Peyer's patch (tissue), 4 donors: Measurements from ENCODE around the gene SEPTIN5. TPM values are rescaled to one million over a fixed set of nuclear protein-coding genes. Genes with fewer than 3 reads are reported as not detected.

Experiments used
- DNase-seq, 3 donors: peaks; one replicate each; pipeline ENCODE4 v3.0.0-alpha.2; 2017 to 2019
- H3K27ac ChIP-seq, 4 donors: fragments of 200-600 bp; sonication (generic); one replicate each; pipeline ENCODE4 v1.5.1; 2016 to 2019
- H3K27me3 ChIP-seq, 2 donors: fragments of 200-600 bp; sonication (generic); one replicate each; pipeline ENCODE4 v1.5.1; 2019
- H3K36me3 ChIP-seq, 3 donors: fragments of 200-600 bp; sonication (generic); one replicate each; pipeline ENCODE4 v1.5.1; 2016 to 2019
- H3K4me1 ChIP-seq, 4 donors: fragments of 200-600 bp; sonication (generic); one replicate each; pipeline ENCODE4 v1.5.1; 2016 to 2019
- H3K4me3 ChIP-seq, 4 donors: fragments of 200-600 bp; sonication (generic); 1 replicate in 3 of 4; 2 replicates in 1 of 4; pipeline ENCODE4 v1.5.1; 2016 to 2019; ENCODE audit warnings: mild to moderate bottlenecking in 1 of 4
- H3K9me3 ChIP-seq, 4 donors: fragments of 200-600 bp; sonication (generic); one replicate each; pipeline ENCODE4 v1.5.1; 2016 to 2019; ENCODE audit warnings: mild to moderate bottlenecking in 1 of 4
- POLR2A ChIP-seq, 2 donors: fragments of 450-650 bp; IDR thresholded peaks; one replicate each; pipeline ENCODE4 v1.5.1; 2017; ENCODE audit warnings: antibody characterized with exemption in 2 of 2, mild to moderate bottlenecking in 2 of 2, moderate library complexity in 2 of 2
- total RNA-seq, 4 donors: library from RNA; depleted of rRNA; stranded (reverse); fragments of >200 nt; gene quantifications; one replicate each; pipeline ENCODE4 v1.1.0, GENCODE V29; 2016
- TF ChIP-seq, protein P1 (sequence below), 6 experiments: fragments of 450-650 bp in 4 of 6; fragments of 200-600 bp in 2 of 6; sonication (generic) in 1 of 6; IDR thresholded peaks; one replicate each; pipeline ENCODE4 v1.5.1; 2017 to 2019; ENCODE audit warnings: antibody characterized with exemption in 6 of 6, mild to moderate bottlenecking in 3 of 6, moderate library complexity in 1 of 6

The SEPTIN5 gene
- total RNA-seq, 4 donors from 2014 or later, result 2.8 to 20.6 (median 5.0) TPM

DNA sequence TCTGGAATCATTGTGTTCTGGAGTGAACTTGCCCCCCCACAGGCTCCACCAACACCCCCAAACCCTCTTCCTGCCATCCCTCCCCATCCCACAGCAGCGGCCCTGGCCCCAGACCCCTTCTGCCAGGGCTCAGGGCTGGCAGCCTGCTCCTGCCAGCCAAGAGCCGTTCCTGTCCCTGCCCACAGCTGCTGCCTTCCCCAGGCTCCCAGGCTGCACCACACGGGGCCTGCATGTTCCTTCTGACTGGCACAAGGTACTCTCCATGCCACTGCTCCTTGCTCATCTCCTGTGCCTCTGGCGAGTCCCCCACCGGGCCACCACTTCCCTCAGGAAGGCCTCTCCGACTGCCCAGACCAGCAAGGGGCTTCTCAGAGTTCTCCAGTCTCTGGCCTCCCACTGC, 14.0 kb downstream of the SEPTIN5 start:
- no peak overlapping the region for H3K27ac ChIP-seq
- H3K36me3 ChIP-seq, result no peaks in the 10 kb centered on the region
- no peak overlapping the region for H3K4me3 ChIP-seq
- H3K27me3 ChIP-seq, result peaks cover 0 to 10% of the 10 kb centered on the region in 2 donors
- no peaks in the 10 kb centered on the region for H3K9me3 ChIP-seq
- TF ChIP-seq, protein P1, sequence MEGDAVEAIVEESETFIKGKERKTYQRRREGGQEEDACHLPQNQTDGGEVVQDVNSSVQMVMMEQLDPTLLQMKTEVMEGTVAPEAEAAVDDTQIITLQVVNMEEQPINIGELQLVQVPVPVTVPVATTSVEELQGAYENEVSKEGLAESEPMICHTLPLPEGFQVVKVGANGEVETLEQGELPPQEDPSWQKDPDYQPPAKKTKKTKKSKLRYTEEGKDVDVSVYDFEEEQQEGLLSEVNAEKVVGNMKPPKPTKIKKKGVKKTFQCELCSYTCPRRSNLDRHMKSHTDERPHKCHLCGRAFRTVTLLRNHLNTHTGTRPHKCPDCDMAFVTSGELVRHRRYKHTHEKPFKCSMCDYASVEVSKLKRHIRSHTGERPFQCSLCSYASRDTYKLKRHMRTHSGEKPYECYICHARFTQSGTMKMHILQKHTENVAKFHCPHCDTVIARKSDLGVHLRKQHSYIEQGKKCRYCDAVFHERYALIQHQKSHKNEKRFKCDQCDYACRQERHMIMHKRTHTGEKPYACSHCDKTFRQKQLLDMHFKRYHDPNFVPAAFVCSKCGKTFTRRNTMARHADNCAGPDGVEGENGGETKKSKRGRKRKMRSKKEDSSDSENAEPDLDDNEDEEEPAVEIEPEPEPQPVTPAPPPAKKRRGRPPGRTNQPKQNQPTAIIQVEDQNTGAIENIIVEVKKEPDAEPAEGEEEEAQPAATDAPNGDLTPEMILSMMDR (IDR thresholded peaks at IDR 0.05), result no peak
- no peak for TF ChIP-seq POLR2A (IDR thresholded peaks at IDR 0.05)
- DNase-seq, result no peak
- peaks cover 0 to 12% (median 5%) of the 10 kb centered on the region in 4 donors for H3K4me1 ChIP-seq

DNA sequence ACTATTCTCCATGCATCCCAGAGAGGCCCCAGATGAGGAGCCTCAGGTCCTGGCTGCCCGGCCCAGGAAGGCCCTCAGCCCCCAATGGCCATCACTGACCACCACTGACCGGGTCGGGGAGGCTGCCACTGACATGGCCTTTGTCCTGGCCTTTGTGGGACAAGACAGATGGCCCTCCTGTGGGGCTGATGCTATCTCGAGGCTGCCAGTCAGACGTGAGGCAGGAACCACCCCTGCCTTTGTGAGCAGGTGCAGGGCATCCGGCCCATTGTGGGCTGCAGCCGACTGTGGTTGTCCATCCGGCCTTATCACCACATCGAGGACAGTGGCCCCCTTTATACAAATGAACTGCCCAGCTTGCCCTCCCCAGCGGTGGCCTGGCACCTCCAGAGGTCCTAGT, 14.5 kb downstream of the SEPTIN5 start:
- DNase-seq, result no peak

DNA sequence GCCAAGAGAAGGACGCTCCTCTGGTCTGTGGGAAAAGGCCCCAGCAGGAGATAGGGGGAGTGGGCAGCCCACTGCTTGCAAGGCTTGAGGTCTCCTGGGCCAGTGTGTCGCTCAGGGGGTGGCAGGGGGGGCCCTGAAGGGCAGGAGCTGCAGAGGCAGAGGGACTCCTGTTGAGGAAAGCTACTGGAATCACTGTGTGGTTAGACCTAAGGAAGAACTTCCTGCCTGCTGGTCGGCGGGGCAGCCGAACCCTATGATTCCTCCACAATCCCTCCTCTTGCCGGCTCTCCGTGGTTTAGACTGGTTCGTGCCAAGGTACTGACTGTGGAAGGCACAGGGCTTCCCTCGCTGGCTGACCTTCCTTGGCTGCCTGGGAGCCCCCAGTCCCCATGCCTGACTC, 15.2 kb downstream of the SEPTIN5 start:
- Histone ChIP-seq H3K36me3 (no peaks in the 10 kb centered on the region), H3K9me3 (no peaks in the 10 kb centered on the region), H3K4me1 (peaks cover 0 to 5% (median 0%) of the 10 kb centered on the region in 4 donors), H3K27ac (no peak overlapping the region), H3K4me3 (no peak overlapping the region), H3K27me3 (peaks cover 0 to 4% of the 10 kb centered on the region in 2 donors)
- no peak for DNase-seq
- TF ChIP-seq POLR2A (IDR thresholded peaks at IDR 0.05), result no peak
- TF ChIP-seq, protein P1 (IDR thresholded peaks at IDR 0.05), result no peak

More for the DNA sequence above, 14.5 kb downstream of the SEPTIN5 start:
- no peak overlapping the region for H3K4me3 ChIP-seq
- H3K4me1 ChIP-seq, result peaks cover 0 to 7% (median 3%) of the 10 kb centered on the region in 4 donors
- peaks cover 0 to 4% of the 10 kb centered on the region in 2 donors for H3K27me3 ChIP-seq
- no peaks in the 10 kb centered on the region for H3K36me3 ChIP-seq
- H3K27ac ChIP-seq, result no peak overlapping the region
- TF ChIP-seq, protein P1 (IDR thresholded peaks at IDR 0.05), result no peak
- TF ChIP-seq POLR2A (IDR thresholded peaks at IDR 0.05), result no peak
- H3K9me3 ChIP-seq, result no peaks in the 10 kb centered on the region

DNA sequence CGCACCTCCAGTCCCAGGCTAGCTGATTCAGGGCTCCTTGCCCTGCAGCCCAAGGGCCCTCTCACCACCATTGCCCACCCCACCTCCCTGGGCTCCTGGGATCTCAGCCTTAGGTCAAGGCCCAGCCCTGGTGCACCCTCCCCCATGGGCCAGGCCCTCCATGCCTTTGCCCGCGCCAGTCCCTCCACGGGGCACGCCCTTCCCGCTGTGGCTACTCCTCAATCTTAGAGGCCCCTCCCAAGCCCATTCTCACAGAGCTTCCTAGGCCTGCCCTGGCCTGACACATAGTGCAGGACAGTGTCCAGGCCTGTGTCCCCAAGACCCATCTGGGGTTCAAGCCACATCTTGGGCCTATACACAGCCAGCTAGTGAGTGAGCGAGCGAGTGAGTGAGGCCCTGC, 15.9 kb downstream of the SEPTIN5 start:
- no peak for DNase-seq
- peak overlapping the region in 1 of 4 donors; percentile 51 for H3K4me3 ChIP-seq
- no peaks in the 10 kb centered on the region for H3K9me3 ChIP-seq

DNA sequence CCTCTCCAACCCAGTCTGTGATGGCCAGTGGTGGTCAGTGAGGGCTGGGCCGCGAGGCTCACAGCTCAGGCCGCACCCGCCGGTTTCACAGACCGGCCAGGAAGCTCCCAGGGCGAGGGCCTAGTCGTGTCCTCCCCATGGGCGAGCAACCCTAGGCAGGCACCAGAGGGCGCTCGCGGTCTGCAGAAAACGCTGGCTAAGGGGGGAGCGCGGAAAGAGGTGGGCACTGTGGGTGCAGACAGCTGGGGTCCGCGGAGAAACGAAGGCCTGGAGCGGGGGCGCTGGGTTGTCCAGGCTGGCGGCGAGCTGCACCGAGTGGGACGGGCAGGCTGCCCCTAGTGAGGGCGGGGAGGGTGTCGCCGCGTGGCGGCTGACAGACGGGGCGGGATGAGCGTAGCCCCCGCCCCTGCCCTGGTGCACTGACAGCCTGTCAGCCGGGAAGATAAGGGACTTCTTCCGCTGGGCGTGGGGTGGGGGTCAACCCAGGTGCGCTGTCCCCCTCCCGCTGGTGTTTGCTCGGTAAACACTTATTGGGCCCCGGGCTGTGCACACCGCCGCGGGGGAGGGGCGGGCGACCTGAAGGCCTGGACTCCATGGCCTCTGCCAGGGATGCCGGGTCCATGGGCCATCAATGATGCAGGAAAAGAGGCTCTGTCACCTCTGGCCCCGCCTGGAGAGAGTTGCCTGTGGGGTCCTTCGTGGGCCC, 16.5 kb downstream of the SEPTIN5 start:
- Histone ChIP-seq H3K27me3 (peaks cover 0 to 4% of the 10 kb centered on the region in 2 donors), H3K4me3 (peak overlapping the region in 3 of 4 donors; percentile 46 to 51 (median 48)), H3K4me1 (peaks cover 0 to 5% (median 0%) of the 10 kb centered on the region in 4 donors), H3K27ac (no peak overlapping the region), H3K9me3 (no peaks in the 10 kb centered on the region), H3K36me3 (no peaks in the 10 kb centered on the region)
- TF ChIP-seq, protein P1 (IDR thresholded peaks at IDR 0.05), result peak; percentile 87 to 97 (median 94)
- TF ChIP-seq POLR2A (IDR thresholded peaks at IDR 0.05), result no peak
- peak; percentile 74 to 89 (median 89) for DNase-seq

More for the DNA sequence above, 15.9 kb downstream of the SEPTIN5 start:
- no peak overlapping the region for H3K27ac ChIP-seq
- H3K36me3 ChIP-seq, result no peaks in the 10 kb centered on the region
- TF ChIP-seq, protein P1 (IDR thresholded peaks at IDR 0.05), result no peak
- TF ChIP-seq POLR2A (IDR thresholded peaks at IDR 0.05), result no peak
- H3K4me1 ChIP-seq, result peaks cover 0 to 5% (median 0%) of the 10 kb centered on the region in 4 donors
- H3K27me3 ChIP-seq, result peaks cover 0 to 4% of the 10 kb centered on the region in 2 donors
